ENCODE measurements around the gene ZNF407.

The ZNF407 gene

GRCh38 chr18:75110311-75110710 lies 512.6 kb downstream of the ZNF407 start:
- no peak for DNase-seq

- DNase-seq: no peak
Observed at GRCh38 chr18:75110846-75111415, 513.3 kb downstream of the ZNF407 start.

- DNase-seq: no peak
Observed at GRCh38 chr18:75111760-75112159, 514.1 kb downstream of the ZNF407 start.

- DNase-seq: no peak
Observed at GRCh38 chr18:75112186-75113096, 514.8 kb downstream of the ZNF407 start.

GRCh38 chr18:75113455-75113854 lies 515.8 kb downstream of the ZNF407 start:
- DNase-seq: no peak

GRCh38 chr18:75114231-75114764 lies 516.6 kb downstream of the ZNF407 start:
- DNase-seq: no peak

Data from cerebellar nuclear complex (tissue), 1 donor.